Measurements from ENCODE around the gene PMIS2. TPM values are rescaled to one million over a fixed set of nuclear protein-coding genes. Genes with fewer than 3 reads are reported as not detected.

The PMIS2 gene
- total RNA-seq, 1 donor from 2014 or later, result not detected

DNA sequence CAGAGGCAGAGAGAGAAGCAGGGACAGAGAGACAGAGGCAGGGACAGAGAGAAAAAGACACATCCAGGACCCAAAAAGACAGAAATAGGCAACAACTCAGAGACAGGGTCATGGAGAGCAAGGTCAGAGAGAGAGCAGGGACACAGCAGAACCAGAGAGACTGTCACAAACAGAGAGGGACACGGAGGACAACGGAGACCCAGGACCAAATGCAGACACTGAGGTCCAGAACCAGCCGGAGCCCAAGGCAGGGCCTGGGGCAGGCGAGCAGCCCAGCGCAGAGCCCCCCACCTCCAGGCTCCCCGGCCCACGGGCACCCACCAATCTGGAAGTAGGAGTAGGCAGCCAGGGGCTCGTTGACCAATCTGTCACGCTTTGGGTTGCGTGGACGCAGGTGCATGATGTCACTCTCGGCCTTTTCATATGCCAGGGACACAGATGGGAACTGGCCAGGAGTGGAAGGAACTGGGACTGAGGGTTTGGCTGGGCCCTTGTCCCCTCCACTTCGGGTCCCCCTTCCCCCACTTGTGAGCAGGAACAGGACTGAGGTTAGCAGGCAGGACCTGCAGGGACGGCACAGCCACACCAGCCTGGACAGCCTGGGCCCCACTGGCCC is 32.5 kb upstream of the PMIS2 start:
- DNase-seq (ENCODE audit: low spot score, unreplicated experiment), result no peak
- Mint-ChIP-seq H3K4me3 (ENCODE audit: low read depth) (no peak overlapping the region), H3K4me1 (ENCODE audit: low read depth) (no peaks in the 10 kb centered on the region)

DNA sequence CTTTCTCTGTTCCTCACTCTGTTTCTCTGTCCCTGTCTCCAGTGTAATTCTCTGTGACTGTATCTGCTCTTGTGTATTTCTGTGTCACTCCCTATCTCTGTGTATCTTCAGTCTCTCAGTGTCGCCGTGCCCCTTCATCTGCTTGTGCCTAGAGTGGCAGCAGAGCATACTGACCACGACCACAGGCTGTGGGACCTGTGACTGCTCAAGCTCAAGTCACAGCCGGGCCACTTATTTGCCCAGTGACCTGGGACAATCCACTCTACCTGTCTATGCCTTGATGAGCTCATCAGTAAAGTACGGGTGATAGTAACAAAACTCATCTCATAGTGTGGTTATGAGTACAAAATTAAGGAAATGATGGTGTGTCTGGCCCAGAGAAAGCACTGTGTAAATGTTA is 31.9 kb upstream of the PMIS2 start:
- Mint-ChIP-seq H3K27me3 (peaks cover 49% of the 10 kb centered on the region), H3K4me1 (ENCODE audit: low read depth) (no peaks in the 10 kb centered on the region), H3K36me3 (ENCODE audit: insufficient read depth) (peaks cover 2% of the 10 kb centered on the region), H3K9me3 (ENCODE audit: low read depth) (no peaks in the 10 kb centered on the region), H3K4me3 (ENCODE audit: low read depth) (no peak overlapping the region), H3K27ac (no peak overlapping the region)
- TF ChIP-seq, protein P1, sequence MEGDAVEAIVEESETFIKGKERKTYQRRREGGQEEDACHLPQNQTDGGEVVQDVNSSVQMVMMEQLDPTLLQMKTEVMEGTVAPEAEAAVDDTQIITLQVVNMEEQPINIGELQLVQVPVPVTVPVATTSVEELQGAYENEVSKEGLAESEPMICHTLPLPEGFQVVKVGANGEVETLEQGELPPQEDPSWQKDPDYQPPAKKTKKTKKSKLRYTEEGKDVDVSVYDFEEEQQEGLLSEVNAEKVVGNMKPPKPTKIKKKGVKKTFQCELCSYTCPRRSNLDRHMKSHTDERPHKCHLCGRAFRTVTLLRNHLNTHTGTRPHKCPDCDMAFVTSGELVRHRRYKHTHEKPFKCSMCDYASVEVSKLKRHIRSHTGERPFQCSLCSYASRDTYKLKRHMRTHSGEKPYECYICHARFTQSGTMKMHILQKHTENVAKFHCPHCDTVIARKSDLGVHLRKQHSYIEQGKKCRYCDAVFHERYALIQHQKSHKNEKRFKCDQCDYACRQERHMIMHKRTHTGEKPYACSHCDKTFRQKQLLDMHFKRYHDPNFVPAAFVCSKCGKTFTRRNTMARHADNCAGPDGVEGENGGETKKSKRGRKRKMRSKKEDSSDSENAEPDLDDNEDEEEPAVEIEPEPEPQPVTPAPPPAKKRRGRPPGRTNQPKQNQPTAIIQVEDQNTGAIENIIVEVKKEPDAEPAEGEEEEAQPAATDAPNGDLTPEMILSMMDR (IDR thresholded peaks at IDR 0.05; ENCODE audit: unreplicated experiment), result no peak
- no peak for DNase-seq (ENCODE audit: low spot score, unreplicated experiment)

More for the DNA sequence above, 32.5 kb upstream of the PMIS2 start:
- TF ChIP-seq, protein P1 (IDR thresholded peaks at IDR 0.05; ENCODE audit: unreplicated experiment), result no peak
- H3K27me3 Mint-ChIP-seq, result peaks cover 43% of the 10 kb centered on the region
- H3K27ac Mint-ChIP-seq, result no peak overlapping the region
- no peaks in the 10 kb centered on the region for H3K9me3 Mint-ChIP-seq (ENCODE audit: low read depth)
- peaks cover 3% of the 10 kb centered on the region for H3K36me3 Mint-ChIP-seq (ENCODE audit: insufficient read depth)

DNA sequence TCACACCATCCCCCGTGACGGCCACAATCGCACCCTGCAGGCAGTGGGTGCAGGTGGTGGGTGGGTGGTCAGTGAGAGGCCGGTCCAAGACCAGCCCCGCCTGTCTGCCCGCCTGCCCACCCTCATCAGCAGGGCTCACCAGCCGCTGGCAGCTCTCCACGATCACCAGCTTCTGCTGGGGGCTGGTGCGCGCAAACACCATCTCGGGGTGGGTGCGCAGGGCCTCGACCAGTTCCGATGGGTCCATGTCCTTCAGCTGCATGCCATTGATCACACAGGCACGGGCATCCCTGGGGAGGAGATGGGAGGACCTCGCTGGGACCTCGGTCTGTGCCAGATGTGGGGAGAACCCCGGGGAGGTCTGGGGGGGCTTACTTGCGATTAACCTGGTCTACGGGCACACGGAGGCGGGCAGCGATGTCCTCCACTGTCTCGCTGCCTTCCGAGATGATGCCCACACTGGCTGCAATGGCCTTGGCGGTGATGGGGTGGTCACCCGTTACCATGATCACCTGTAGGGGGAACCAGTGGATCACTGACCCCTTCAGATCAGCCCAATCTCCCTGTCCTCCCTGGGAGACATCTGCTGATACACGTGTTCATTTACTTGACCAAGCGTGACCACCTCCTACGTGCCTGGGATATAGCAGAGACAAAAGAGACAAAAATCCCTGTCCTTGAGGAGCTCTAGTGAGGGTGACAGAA is 30.5 kb upstream of the PMIS2 start:
- Mint-ChIP-seq H3K4me3 (ENCODE audit: low read depth) (no peak overlapping the region), H3K4me1 (ENCODE audit: low read depth) (no peaks in the 10 kb centered on the region), H3K27ac (no peak overlapping the region), H3K27me3 (peaks cover 63% of the 10 kb centered on the region), H3K9me3 (ENCODE audit: low read depth) (no peaks in the 10 kb centered on the region), H3K36me3 (ENCODE audit: insufficient read depth) (no peaks in the 10 kb centered on the region)
- DNase-seq (ENCODE audit: low spot score, unreplicated experiment), result no peak
- TF ChIP-seq, protein P1 (IDR thresholded peaks at IDR 0.05; ENCODE audit: unreplicated experiment), result peak; percentile 53

DNA sequence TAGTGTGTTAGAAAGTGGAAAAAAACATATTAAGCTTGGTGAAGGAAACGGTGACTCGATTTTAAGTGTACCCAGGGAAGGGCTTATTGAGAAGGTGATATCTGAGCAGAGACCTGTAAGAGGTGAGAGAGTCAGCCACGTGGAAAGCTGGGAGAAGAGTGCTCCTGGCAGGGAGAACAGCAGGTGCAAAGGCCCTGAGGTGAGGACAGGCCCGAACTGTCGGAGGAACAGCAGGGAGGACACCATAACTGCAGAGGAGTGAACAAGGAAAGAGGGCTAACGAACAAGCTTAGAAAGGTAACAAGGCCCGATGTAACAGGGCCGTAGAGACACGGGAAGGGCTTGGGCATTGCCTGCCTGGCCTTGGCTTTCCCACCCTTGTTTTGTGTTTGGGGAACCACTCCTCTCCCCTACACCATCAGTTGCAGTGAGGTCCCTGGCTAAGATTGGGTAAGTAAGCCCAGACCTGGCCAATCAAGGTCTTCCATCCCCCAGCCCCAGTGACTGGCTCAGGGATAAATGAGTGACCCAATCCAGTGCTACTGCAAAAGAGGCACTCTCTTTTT is 29.9 kb upstream of the PMIS2 start:
- TF ChIP-seq, protein P1 (IDR thresholded peaks at IDR 0.05; ENCODE audit: unreplicated experiment), result no peak
- H3K27ac Mint-ChIP-seq, result no peak overlapping the region
- peaks cover 69% of the 10 kb centered on the region for H3K27me3 Mint-ChIP-seq

DNA sequence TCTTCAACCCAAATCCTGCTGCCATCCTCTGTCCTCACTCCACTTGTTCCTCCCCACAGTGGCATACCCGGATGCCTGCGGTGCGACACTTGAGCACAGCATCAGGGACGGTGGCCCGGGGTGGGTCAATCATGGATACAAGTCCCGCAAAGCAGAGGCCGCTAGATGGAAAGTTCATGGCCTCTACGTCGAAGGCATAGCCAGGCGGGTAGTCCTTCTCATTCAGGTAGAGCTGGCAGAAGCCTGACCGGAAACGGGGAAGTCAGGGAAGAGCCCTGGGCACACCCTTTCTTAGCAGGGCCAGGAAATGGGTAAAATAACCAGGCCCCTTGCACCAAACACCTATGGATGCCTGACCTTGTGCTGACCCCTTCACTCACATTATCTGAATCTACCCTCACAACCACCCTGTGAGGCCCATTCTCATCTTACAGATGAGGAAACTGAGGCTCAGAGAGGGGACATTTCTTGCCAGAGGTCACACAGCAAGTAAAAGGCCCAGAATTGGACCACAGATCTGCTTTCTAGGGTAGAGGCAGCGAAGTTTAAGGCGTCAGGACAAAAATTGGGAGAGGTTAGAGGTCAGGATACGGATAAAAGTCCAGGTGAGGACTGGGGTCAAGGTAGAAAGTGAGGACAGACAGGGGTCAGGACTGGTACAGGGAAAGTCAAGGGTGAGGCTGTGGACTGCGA is 29.0 kb upstream of the PMIS2 start:
- no peak for DNase-seq (ENCODE audit: low spot score, unreplicated experiment)
- Mint-ChIP-seq H3K27ac (no peak overlapping the region), H3K4me1 (ENCODE audit: low read depth) (no peaks in the 10 kb centered on the region), H3K36me3 (ENCODE audit: insufficient read depth) (no peaks in the 10 kb centered on the region), H3K4me3 (ENCODE audit: low read depth) (peak overlapping the region; percentile 40), H3K27me3 (peaks cover 77% of the 10 kb centered on the region), H3K9me3 (ENCODE audit: low read depth) (no peaks in the 10 kb centered on the region)
- TF ChIP-seq, protein P1 (IDR thresholded peaks at IDR 0.05; ENCODE audit: unreplicated experiment), result no peak

More for the DNA sequence above, 29.9 kb upstream of the PMIS2 start:
- no peaks in the 10 kb centered on the region for H3K9me3 Mint-ChIP-seq (ENCODE audit: low read depth)
- no peaks in the 10 kb centered on the region for H3K36me3 Mint-ChIP-seq (ENCODE audit: insufficient read depth)
- no peak overlapping the region for H3K4me3 Mint-ChIP-seq (ENCODE audit: low read depth)
- no peaks in the 10 kb centered on the region for H3K4me1 Mint-ChIP-seq (ENCODE audit: low read depth)
- no peak for DNase-seq (ENCODE audit: low spot score, unreplicated experiment)

Measured in progenitor cell of endocrine pancreas (in vitro differentiated cells).